Islet precursor cell (in vitro differentiated cells): Measurements from ENCODE around the gene NUP98.
"Not testable (repeated sequence)": the region's sequence is repeated elsewhere in the genome, so short reads cannot be mapped to it uniquely, and the experiment has no call there.

Source experiments
- DNase-seq: peaks from one replicate; pipeline ENCODE4 v3.0.0-alpha.2; 2018

NUP98 gene

DNA sequence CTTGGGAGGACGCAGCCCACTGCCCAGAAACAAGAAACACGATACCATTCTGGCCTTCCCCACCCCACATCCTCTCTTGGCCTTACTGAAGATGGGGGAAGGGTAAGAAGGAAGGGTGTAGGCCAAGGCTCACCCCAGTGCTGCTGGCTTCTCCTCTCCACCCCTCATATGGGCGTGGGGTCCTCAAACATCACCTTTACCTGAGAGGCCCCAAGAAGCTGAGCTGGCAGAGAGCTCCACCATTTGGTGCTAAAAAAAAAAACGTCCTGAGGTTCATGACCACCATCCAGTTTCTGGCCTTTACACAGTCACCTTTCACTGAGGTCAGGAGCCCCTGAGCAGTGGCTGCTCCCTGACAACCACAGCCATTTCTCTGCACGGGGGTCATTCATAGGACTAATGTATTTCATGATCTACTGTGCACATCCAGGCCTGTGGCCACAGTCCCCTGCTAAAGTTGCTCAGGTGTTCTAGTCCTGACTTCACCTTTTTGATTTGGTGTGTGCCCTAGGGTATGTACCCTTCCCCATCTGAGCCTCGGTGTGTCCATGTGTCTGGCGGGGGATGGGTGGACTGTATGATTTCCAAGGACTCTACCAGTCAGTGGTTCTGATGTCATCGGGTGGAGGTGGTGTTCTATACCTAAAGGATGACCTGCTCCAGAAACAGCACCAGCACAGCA is 28.3 kb upstream of the NUP98 start:
- DNase-seq, result no peak

GRCh38 chr11:3824714-3825472 is 27.5 kb upstream of the NUP98 start:
- peak; percentile 93 for DNase-seq

GRCh38 chr11:3823762-3824506 is 26.6 kb upstream of the NUP98 start:
- no peak for DNase-seq

GRCh38 chr11:3823303-3823702 is 25.9 kb upstream of the NUP98 start:
- DNase-seq, result no peak

DNA sequence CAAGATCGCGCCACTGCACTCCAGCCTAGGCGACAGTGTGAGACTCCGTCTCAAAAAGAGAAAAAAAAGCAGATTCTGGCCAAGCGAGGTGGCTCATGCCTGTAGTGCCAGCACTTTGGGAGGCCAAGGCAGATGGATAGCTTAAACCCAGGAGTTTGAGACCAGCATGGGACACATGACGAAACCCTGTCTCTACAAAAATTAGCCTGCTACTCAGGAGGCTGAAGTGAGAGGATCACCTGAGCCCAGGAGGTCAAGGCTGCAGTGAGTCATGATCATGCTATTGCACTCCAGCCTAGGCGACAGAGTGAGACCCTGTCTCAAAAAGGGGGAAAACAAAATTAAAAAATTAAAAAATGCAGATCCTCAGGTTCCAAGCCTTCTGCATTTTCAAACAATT is 25.0 kb upstream of the NUP98 start:
- DNase-seq, result no peak

DNA sequence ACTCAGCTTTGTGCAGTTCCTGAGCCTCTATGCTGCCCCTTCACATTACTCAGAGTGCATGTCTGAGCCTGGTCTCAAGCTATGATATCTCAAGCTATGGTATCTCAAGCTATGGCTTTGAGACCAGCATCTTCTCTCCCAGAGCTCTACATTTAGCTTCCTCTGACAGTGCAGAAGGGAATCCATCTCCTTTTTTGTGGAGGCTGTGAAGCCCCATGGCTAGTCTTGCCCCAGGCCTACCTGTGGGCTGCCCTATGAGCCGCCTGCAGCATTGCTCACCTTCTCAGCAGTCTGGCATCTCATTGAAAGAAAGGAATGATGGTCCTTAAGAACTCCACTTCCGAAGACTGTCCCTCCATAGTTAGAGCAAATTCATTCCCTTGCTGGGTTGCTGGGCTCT is 23.6 kb upstream of the NUP98 start:
- DNase-seq, result no peak

GRCh38 chr11:3817181-3817800 is 19.9 kb upstream of the NUP98 start:
- DNase-seq, result peak; percentile 40

GRCh38 chr11:3816673-3817072 is 19.3 kb upstream of the NUP98 start:
- DNase-seq, result peak; percentile 68

DNA sequence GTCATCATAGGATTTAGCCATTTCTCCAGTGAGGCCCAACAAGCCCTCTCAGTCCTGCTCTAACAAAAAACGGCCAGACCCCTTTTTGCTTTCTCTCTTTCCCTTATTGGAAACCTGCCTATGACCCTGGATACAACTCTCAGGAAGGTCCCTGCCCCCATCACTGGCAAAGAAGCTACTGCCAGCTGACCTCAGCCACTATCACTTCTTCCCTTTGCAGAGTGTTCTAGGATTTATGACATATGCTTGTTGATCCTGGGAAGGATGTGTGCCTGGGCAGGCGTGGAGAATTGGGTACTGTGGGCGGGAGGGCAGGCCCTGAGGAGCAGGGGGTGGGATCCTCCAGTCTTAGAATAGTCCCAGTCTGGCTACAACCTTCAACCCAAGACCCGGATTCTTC is 18.5 kb upstream of the NUP98 start:
- peak; percentile 43 for DNase-seq

GRCh38 chr11:3814832-3815231 is 17.5 kb upstream of the NUP98 start:
- not testable (repeated sequence) for DNase-seq

GRCh38 chr11:3810951-3811350 is 13.6 kb upstream of the NUP98 start:
- no peak for DNase-seq

GRCh38 chr11:3810446-3810845 is 13.1 kb upstream of the NUP98 start:
- no peak for DNase-seq

DNA sequence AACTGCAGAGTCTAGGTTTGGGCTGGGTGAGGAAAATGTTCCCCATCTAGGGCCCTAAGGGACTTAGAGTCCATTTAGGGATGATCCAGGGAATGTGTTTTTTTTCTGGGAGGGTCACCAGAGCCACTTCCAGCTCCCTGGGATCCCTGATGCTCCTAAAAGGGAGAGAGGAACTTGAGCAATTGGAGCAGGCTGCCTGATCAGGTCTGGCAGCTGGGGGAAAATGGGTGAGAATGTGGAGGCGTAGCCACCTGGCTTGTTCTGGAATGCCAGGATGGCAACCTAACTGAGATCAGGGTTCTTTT is 12.2 kb upstream of the NUP98 start:
- no peak for DNase-seq

- DNase-seq, result peak; percentile 76
Observed at GRCh38 chr11:3808861-3809623, 11.7 kb upstream of the NUP98 start.

- DNase-seq, result peak; percentile 90
Observed at GRCh38 chr11:3807909-3808860, 10.8 kb upstream of the NUP98 start, which contains the start of gene PGAP2. PGAP2 (plus strand) TSS chr11:3808560; CDS start chr11:3811260, 2,700 bp downstream.

DNA sequence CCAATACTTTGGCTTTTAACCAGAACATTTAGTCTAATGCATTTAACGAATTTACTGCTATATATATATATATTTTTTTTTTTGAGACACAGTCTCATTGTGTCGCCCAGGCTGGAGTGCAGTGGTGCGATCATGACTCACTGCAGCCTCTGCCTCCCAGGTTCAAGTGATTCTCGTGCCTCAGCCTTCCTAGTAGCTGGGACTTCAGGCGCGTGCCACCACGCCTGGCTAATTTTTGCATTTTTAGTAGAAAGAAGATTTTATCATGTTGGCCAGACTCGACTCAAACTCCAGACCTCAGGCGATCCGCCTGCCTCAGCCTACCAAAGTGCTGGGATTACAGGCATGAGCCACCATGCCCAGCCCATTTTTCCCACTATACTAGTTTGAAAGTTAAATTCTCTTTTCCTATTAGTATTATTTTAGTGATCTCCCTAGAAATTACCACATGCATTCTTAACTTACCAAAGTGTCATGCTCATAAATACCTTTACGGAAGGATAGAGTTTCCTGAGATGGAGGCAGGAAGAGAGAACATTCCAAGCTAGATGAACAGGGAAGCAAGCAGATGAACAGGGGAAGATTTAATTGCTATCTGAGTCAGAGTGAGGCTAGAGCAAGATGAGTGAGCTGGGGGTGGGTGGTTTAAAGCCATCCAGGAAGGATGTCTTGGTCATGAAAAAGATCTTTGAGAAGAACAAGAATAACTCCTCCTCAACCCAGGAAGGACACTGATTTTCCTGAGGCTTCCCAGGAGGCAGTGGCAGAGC is 6.6 kb upstream of the NUP98 start:
- peak; percentile 83 for DNase-seq

- no peak for DNase-seq
Observed at GRCh38 chr11:3802011-3802790, 4.8 kb upstream of the NUP98 start.

- DNase-seq, result no peak
Observed at GRCh38 chr11:3799873-3800272, 2.5 kb upstream of the NUP98 start.

DNA sequence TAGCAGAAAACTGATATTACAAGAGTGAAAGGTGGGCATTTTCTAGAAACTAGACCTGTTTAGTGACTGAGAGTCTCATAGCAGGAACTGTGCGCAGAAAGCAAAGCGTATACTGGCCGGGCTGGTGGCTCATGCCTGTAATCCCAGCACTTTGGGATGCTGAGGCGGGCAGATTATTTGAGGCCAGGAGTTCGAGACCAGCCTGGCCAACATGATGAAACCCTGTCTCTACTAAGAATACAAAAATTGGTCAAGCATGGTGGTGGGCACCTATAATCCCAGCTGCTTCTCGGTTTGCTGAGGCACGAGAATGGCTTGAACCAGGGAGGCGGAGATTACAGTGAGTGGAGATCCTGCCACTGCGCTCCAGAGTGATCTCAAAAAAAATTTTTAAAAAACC is 1.8 kb upstream of the NUP98 start:
- no peak for DNase-seq

GRCh38 chr11:3796801-3797328 is 489 bp downstream of the NUP98 start:
- no peak for DNase-seq
